Measurements from ENCODE around the gene USP5. TPM values are rescaled to one million over a fixed set of nuclear protein-coding genes. Genes with fewer than 3 reads are reported as not detected.

Gene USP5
- total and polyA plus RNA-seq, 3 donors from 2014 or later = 96.1 to 154 (median 97.5) TPM

GRCh38 chr12:6834254-6834653 lies 17.7 kb upstream of the USP5 start:
- H3K9me3 ChIP-seq = no peaks in the 10 kb centered on the region
- DNase-seq = no peak
- no peak for TF ChIP-seq POLR2A (IDR thresholded peaks at IDR 0.05)
- TF ChIP-seq, protein P1, sequence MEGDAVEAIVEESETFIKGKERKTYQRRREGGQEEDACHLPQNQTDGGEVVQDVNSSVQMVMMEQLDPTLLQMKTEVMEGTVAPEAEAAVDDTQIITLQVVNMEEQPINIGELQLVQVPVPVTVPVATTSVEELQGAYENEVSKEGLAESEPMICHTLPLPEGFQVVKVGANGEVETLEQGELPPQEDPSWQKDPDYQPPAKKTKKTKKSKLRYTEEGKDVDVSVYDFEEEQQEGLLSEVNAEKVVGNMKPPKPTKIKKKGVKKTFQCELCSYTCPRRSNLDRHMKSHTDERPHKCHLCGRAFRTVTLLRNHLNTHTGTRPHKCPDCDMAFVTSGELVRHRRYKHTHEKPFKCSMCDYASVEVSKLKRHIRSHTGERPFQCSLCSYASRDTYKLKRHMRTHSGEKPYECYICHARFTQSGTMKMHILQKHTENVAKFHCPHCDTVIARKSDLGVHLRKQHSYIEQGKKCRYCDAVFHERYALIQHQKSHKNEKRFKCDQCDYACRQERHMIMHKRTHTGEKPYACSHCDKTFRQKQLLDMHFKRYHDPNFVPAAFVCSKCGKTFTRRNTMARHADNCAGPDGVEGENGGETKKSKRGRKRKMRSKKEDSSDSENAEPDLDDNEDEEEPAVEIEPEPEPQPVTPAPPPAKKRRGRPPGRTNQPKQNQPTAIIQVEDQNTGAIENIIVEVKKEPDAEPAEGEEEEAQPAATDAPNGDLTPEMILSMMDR (IDR thresholded peaks at IDR 0.05) = no peak
- no peaks in the 10 kb centered on the region for H3K4me1 ChIP-seq
- H3K36me3 ChIP-seq (ENCODE audit: low read depth, missing control alignments) = no peaks in the 10 kb centered on the region
- H3K27ac ChIP-seq = no peak overlapping the region
- 93 to 100% methylated on average over 1 of the region's 1 CpG for WGBS, 2 donors
- intact Hi-C loops (cut with DNase I; ENCODE audit: low total_unique reads) = no loop called here
- no peaks in the 10 kb centered on the region for H3K27me3 ChIP-seq
- H3K4me3 ChIP-seq = no peak overlapping the region

- TF ChIP-seq, protein P1 (IDR thresholded peaks at IDR 0.05) = no peak
- no peak for TF ChIP-seq POLR2A (IDR thresholded peaks at IDR 0.05)
- H3K4me1 ChIP-seq = no peaks in the 10 kb centered on the region
- 85 to 87% methylated on average over 5 of the region's 5 CpGs for WGBS, 2 donors
- H3K4me3 ChIP-seq = no peak overlapping the region
- H3K27ac ChIP-seq = no peak overlapping the region
- no peaks in the 10 kb centered on the region for H3K27me3 ChIP-seq
- intact Hi-C loops (cut with DNase I; ENCODE audit: low total_unique reads) = no loop called here
- H3K9me3 ChIP-seq = no peaks in the 10 kb centered on the region
- no peaks in the 10 kb centered on the region for H3K36me3 ChIP-seq (ENCODE audit: low read depth, missing control alignments)
- DNase-seq = no peak
These were observed 17.1 kb upstream of the USP5 start for GRCh38 chr12:6834873-6835272.

DNA sequence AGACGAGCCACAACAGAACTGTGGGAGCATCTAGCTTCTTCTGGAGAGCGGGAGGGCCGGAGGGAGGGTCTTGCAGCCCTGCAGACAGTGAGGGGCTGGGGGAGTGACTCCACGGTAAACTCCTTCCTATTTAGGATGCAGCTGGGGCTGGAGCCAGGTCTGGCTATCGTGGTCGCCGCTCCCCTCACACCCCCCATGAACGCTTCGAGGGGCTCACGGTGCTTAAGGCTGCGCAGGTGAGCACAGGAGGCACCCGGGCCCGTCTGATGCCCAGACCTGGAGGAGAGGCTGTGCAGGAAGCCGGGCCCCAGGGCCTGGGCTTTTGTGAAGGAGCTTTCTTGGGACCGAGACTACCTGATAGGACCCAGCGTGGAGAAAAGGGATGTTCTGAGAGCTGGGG lies 15.1 kb upstream of the USP5 start:
- Histone ChIP-seq H3K4me1 (no peaks in the 10 kb centered on the region), H3K4me3 (no peak overlapping the region), H3K27ac (no peak overlapping the region), H3K27me3 (no peaks in the 10 kb centered on the region), H3K9me3 (no peaks in the 10 kb centered on the region), H3K36me3 (ENCODE audit: low read depth, missing control alignments) (no peaks in the 10 kb centered on the region)
- TF ChIP-seq POLR2A (IDR thresholded peaks at IDR 0.05) = no peak
- TF ChIP-seq, protein P1 (IDR thresholded peaks at IDR 0.05) = no peak
- intact Hi-C loops (cut with DNase I; ENCODE audit: low total_unique reads) = no loop called here
- WGBS, 2 donors = 79 to 88% methylated on average over 6 to 16 of the region's 16 CpGs
- DNase-seq = no peak

GRCh38 chr12:6837370-6838060 lies 14.4 kb upstream of the USP5 start:
- no peaks in the 10 kb centered on the region for H3K4me1 ChIP-seq
- DNase-seq = no peak
- TF ChIP-seq, protein P1 (IDR thresholded peaks at IDR 0.05) = no peak
- no peak for TF ChIP-seq POLR2A (IDR thresholded peaks at IDR 0.05)
- H3K4me3 ChIP-seq = no peak overlapping the region
- no peaks in the 10 kb centered on the region for H3K36me3 ChIP-seq (ENCODE audit: low read depth, missing control alignments)
- no peaks in the 10 kb centered on the region for H3K27me3 ChIP-seq
- intact Hi-C loops (cut with DNase I; ENCODE audit: low total_unique reads) = no loop called here
- H3K9me3 ChIP-seq = no peaks in the 10 kb centered on the region
- WGBS, 2 donors = 91 to 95% methylated on average over 15 to 26 of the region's 26 CpGs
- H3K27ac ChIP-seq = no peak overlapping the region

- Histone ChIP-seq H3K4me3 (no peak overlapping the region), H3K9me3 (no peaks in the 10 kb centered on the region), H3K27ac (no peak overlapping the region), H3K27me3 (no peaks in the 10 kb centered on the region), H3K36me3 (ENCODE audit: low read depth, missing control alignments) (no peaks in the 10 kb centered on the region), H3K4me1 (no peaks in the 10 kb centered on the region)
- intact Hi-C loops (cut with DNase I; ENCODE audit: low total_unique reads) = no loop called here
- TF ChIP-seq POLR2A (IDR thresholded peaks at IDR 0.05) = no peak
- TF ChIP-seq, protein P1 (IDR thresholded peaks at IDR 0.05) = no peak
- WGBS, 2 donors = 85 to 88% methylated on average over 16 of the region's 16 CpGs
- no peak for DNase-seq
These were observed 13.1 kb upstream of the USP5 start for GRCh38 chr12:6838854-6839253.

All from testis (tissue), 3 donors.